Stimulated activated CD4-positive, alpha-beta T cell treated with anti-CD3 and anti-CD28 coated beads, Interleukin-1b, Interleukin-23, amount 100 ng/mL, for 48 hours (primary cell): ENCODE measurements around the gene C5orf47.

Source experiments
- DNase-seq: peaks from one replicate; pipeline ENCODE4 v3.0.0-alpha.2; 2020

The C5orf47 gene

GRCh38 chr5:173988554-173989431, at the start of gene C5orf47:
C5orf47 (plus strand) TSS chr5:173989170; CDS start chr5:173989264, 94 bp downstream.
- DNase-seq: no peak

- no peak for DNase-seq
These were observed 48.7 kb upstream of the C5orf47 start for GRCh38 chr5:173940269-173940668.

- DNase-seq: no peak
These were observed 47.9 kb upstream of the C5orf47 start for GRCh38 chr5:173941102-173941501.

GRCh38 chr5:173941758-173942401, 47.1 kb upstream of the C5orf47 start:
- no peak for DNase-seq

GRCh38 chr5:173944511-173944910, 44.5 kb upstream of the C5orf47 start:
- no peak for DNase-seq

- no peak for DNase-seq
These were observed 43.8 kb upstream of the C5orf47 start for GRCh38 chr5:173945160-173945559.

- DNase-seq: no peak
These were observed 42.6 kb upstream of the C5orf47 start for GRCh38 chr5:173946323-173946722.

GRCh38 chr5:173950829-173951228, 38.1 kb upstream of the C5orf47 start:
- no peak for DNase-seq

GRCh38 chr5:173953528-173954090, 35.4 kb upstream of the C5orf47 start:
- no peak for DNase-seq

GRCh38 chr5:173954671-173955521, 34.1 kb upstream of the C5orf47 start:
- DNase-seq: no peak

- no peak for DNase-seq
These were observed 28.0 kb upstream of the C5orf47 start for GRCh38 chr5:173960986-173961385.

- DNase-seq: no peak
These were observed 27.6 kb upstream of the C5orf47 start for GRCh38 chr5:173961418-173961817.

- no peak for DNase-seq
These were observed 26.5 kb upstream of the C5orf47 start for GRCh38 chr5:173962436-173962972.

- no peak for DNase-seq
These were observed 25.7 kb upstream of the C5orf47 start for GRCh38 chr5:173963182-173963838.

- DNase-seq: no peak
These were observed 25.0 kb upstream of the C5orf47 start for GRCh38 chr5:173963867-173964441.

GRCh38 chr5:173964506-173964905, 24.5 kb upstream of the C5orf47 start:
- no peak for DNase-seq

- no peak for DNase-seq
These were observed 21.7 kb upstream of the C5orf47 start for GRCh38 chr5:173967241-173967640.

- no peak for DNase-seq
These were observed 20.7 kb upstream of the C5orf47 start for GRCh38 chr5:173968154-173968797.

GRCh38 chr5:173969167-173970049, 19.6 kb upstream of the C5orf47 start:
- DNase-seq: no peak
